Mesendoderm (in vitro differentiated cells): ENCODE results near the gene ZSCAN26.
"Not testable (repeated sequence)": the region's sequence is repeated elsewhere in the genome, so short reads cannot be mapped to it uniquely, and the experiment has no call there.

Source experiments
- DNase-seq: peaks from one replicate; pipeline ENCODE4 v3.0.0; 2013
- H2AK5ac ChIP-seq: 2 replicates; pipeline ENCODE4 v1.6.1; 2013; ENCODE audit warnings: low read length, inconsistent platforms
- H2BK120ac ChIP-seq: 2 replicates; pipeline ENCODE4 v1.6.1; 2013; ENCODE audit warnings: low read depth, mild to moderate bottlenecking, low read length, moderate library complexity, mixed read lengths
- H2BK15ac ChIP-seq: replicated peaks from 2 replicates; pipeline ENCODE4 v1.6.1; 2013; ENCODE audit warnings: low read depth, mild to moderate bottlenecking, moderate library complexity
- H2BK5ac ChIP-seq: 2 replicates; pipeline ENCODE4 v1.6.1; 2013; ENCODE audit warnings: low read length, inconsistent platforms
- H3K18ac ChIP-seq: 2 replicates; pipeline ENCODE4 v1.6.1; 2013; ENCODE audit warnings: mild to moderate bottlenecking, low read length, mixed read lengths
- H3K23ac ChIP-seq: one replicate; pipeline ENCODE4 v1.6.1; 2013; ENCODE audit warnings: low read length
- H3K27ac ChIP-seq: 2 replicates; pipeline ENCODE4 v1.5.1; 2013; ENCODE audit warnings: low read depth, mild to moderate bottlenecking, inconsistent platforms, low read length, moderate library complexity
- H3K27me3 ChIP-seq: 2 replicates; pipeline ENCODE4 v1.6.1; 2013; ENCODE audit warnings: low read length, control low read depth, mild to moderate bottlenecking, inconsistent platforms; ENCODE audit not compliant: insufficient read depth, poor library complexity
- H3K36me3 ChIP-seq: 2 replicates; pipeline ENCODE4 v1.6.1; 2013; ENCODE audit warnings: low read length, inconsistent platforms; ENCODE audit not compliant: control insufficient read depth, insufficient read depth
- H3K4ac ChIP-seq: one replicate; pipeline ENCODE4 v1.6.1; 2013; ENCODE audit warnings: low read depth, mild to moderate bottlenecking, low read length, moderate library complexity
- H3K4me1 ChIP-seq: 2 replicates; pipeline ENCODE4 v1.6.1; 2013; ENCODE audit warnings: low read depth, low read length, inconsistent platforms; ENCODE audit not compliant: control insufficient read depth
- H3K4me2 ChIP-seq: 2 replicates; pipeline ENCODE4 v1.6.1; 2013; ENCODE audit warnings: low read length
- H3K4me3 ChIP-seq: 2 replicates; pipeline ENCODE4 v1.5.1; 2013; ENCODE audit warnings: mild to moderate bottlenecking, low read length
- H3K56ac ChIP-seq: one replicate; pipeline ENCODE4 v1.6.1; 2013; ENCODE audit warnings: low read length
- H3K79me1 ChIP-seq: 2 replicates; pipeline ENCODE4 v1.6.1; 2013; ENCODE audit warnings: low read length, inconsistent platforms
- H3K79me2 ChIP-seq: 2 replicates; pipeline ENCODE4 v1.6.1; 2013; ENCODE audit warnings: mild to moderate bottlenecking, low read length; ENCODE audit not compliant: control insufficient read depth, insufficient read depth
- H3K9ac ChIP-seq: 2 replicates; pipeline ENCODE4 v1.6.1; 2013; ENCODE audit warnings: low read length, inconsistent platforms
- H4K5ac ChIP-seq: one replicate; pipeline ENCODE4 v1.6.1; 2013; ENCODE audit warnings: low read length
- H4K8ac ChIP-seq: one replicate; pipeline ENCODE4 v1.6.1; 2013; ENCODE audit warnings: low read depth, mild to moderate bottlenecking, control low read depth, low read length, moderate library complexity
- WGBS: extraction: QIAGEN DNeasy Blood & Tissue Kit; methylation state at CpG from one replicate; pipeline ENCODE4 v1.1.7; 2013; ENCODE audit warnings: low lambda C conversion rate, missing lambda C conversion rate; ENCODE audit not compliant: insufficient coverage; ENCODE audit errors: extremely low coverage; 5-methylcytosine and 5-hydroxymethylcytosine counted together

Gene ZSCAN26

DNA sequence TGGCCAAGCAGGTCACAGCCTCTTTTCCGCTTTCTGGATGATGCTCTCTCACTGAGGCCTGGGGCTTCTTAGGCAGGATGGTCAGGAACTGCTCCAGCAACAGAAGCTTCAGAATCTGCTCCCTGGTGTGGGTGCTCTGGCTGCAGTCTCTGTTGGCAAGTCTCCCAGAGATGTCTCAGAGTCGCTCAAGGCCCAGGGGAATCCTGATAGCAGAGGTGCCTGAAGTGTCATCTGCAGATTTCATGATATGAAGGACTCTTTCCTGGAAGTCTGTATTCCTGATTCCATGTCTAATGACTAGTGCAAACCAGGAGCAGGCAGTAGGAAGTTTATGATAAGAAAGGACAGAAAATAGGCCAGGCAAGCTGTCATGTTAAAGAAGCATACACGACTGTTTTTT lies 48.7 kb downstream of the ZSCAN26 start:
- WGBS = no CpG with 5 or more reads among the region's 3 CpGs
- no peak for DNase-seq
- no peak overlapping the region for H3K4ac ChIP-seq

DNA sequence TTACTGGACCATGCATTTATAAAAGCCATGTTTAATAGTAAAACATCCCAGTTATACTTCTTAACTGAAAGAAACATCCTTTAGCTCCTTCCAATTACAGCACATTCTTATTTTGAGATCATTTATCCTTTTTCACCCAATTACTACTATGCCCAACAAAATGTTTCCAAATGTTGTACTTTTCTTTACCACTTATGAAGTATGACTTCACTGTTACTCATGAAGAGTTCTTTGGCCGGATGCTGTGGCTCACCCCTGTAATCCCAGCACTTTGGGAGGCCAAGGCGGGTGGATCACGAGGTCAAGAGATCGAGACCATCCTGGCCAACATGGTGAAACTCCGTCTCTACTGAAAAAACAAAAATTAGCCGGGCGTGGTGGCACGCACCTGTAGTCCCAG lies 50.9 kb downstream of the ZSCAN26 start:
- H2BK5ac ChIP-seq, H4K5ac ChIP-seq, H3K4me1 ChIP-seq, H2BK120ac ChIP-seq, H3K36me3 ChIP-seq, H3K79me1 ChIP-seq, H3K4ac ChIP-seq, H2BK15ac ChIP-seq, H3K4me3 ChIP-seq, H3K56ac ChIP-seq, H3K4me2 ChIP-seq, H3K23ac ChIP-seq, H3K9ac ChIP-seq, H3K27me3 ChIP-seq, H3K79me2 ChIP-seq, H2AK5ac ChIP-seq, DNase-seq, H3K27ac ChIP-seq, H4K8ac ChIP-seq, H3K18ac ChIP-seq: not testable (repeated sequence)
- WGBS = no CpG with 5 or more reads among the region's 8 CpGs

More for the DNA sequence above, 48.7 kb downstream of the ZSCAN26 start:
- Histone ChIP-seq H3K79me2 (no peaks in the 10 kb centered on the region), H3K56ac (no peak overlapping the region), H3K36me3 (no peaks in the 10 kb centered on the region), H3K9ac (no peak overlapping the region), H4K8ac (no peak overlapping the region), H3K23ac (no peak overlapping the region), H2BK15ac (no peak overlapping the region), H3K4me2 (no peak overlapping the region), H2AK5ac (no peak overlapping the region), H2BK5ac (no peak overlapping the region), H3K27me3 (no peaks in the 10 kb centered on the region), H4K5ac (no peak overlapping the region), H3K27ac (no peak overlapping the region), H3K4me1 (no peaks in the 10 kb centered on the region), H3K79me1 (no peaks in the 10 kb centered on the region), H3K18ac (no peak overlapping the region), H2BK120ac (no peak overlapping the region), H3K4me3 (no peak overlapping the region)

DNA sequence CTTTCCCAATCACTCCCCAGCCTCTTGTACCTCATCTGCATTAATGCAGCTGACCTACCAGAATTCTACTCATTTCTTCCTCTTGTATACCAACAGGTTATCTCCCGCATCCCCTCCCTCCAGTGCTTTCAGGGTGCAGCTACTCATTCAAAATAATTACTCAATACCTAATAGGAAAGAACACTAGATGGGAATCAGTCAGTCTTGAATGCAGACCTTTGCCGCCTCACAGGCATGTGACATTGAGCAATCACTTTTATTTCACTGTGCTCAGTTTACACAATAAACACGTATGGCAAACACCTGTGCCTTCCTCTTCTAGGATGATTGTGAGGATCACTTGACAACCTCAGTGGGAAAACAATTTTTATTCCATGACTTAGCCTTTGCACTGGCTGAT lies 55.7 kb downstream of the ZSCAN26 start:
- Histone ChIP-seq H3K36me3 (peaks cover 2% of the 10 kb centered on the region), H3K79me2 (no peaks in the 10 kb centered on the region), H3K23ac (no peak overlapping the region), H3K4me2 (no peak overlapping the region), H3K27ac (no peak overlapping the region), H4K5ac (no peak overlapping the region), H3K56ac (no peak overlapping the region), H2BK5ac (no peak overlapping the region), H3K4ac (no peak overlapping the region), H3K4me3 (no peak overlapping the region), H2AK5ac (no peak overlapping the region), H3K27me3 (no peaks in the 10 kb centered on the region), H3K79me1 (no peaks in the 10 kb centered on the region), H3K4me1 (no peaks in the 10 kb centered on the region), H3K9ac (no peak overlapping the region), H2BK120ac (no peak overlapping the region), H4K8ac (no peak overlapping the region), H2BK15ac (no peak overlapping the region), H3K18ac (no peak overlapping the region)
- no peak for DNase-seq
- WGBS = no CpG with 5 or more reads among the region's 3 CpGs

DNA sequence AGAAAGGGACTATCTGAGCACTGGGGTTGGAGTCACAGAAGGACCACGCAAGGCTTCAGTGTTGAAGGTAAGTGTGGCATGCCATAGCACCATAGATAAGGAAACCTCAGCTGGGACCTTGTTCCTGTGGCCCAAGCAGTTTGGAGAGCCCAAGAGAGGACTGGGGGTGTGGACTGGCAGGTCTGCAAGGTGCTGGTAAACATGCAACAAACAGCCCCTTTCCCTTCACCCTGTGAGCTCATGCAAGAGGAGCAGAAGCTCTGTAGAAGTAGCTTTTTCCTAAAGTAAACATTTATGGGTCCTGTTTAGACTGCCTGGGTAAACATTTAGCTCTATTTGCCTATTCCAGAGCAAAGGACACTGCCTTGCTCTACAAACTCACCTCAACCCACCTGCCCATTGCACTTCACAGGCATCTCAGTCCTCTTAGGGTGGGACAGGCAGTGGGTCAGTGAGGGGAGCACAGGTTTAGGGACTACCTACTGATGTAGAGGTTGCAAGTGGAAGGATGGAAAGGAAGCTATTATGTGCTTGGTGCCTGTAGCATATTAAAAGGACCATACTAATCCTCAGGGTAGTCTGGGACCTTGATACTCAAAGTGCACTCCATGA lies 57.0 kb downstream of the ZSCAN26 start:
- Histone ChIP-seq H3K79me1 (no peaks in the 10 kb centered on the region), H3K27me3 (no peaks in the 10 kb centered on the region), H2BK15ac (no peak overlapping the region), H4K5ac (no peak overlapping the region), H3K4me1 (no peaks in the 10 kb centered on the region), H3K56ac (no peak overlapping the region), H2AK5ac (no peak overlapping the region), H3K79me2 (no peaks in the 10 kb centered on the region), H3K27ac (no peak overlapping the region), H3K4ac (no peak overlapping the region), H3K4me3 (no peak overlapping the region), H4K8ac (no peak overlapping the region), H3K9ac (no peak overlapping the region), H2BK5ac (no peak overlapping the region), H3K18ac (no peak overlapping the region), H3K36me3 (peaks cover 2% of the 10 kb centered on the region), H3K4me2 (no peak overlapping the region), H3K23ac (no peak overlapping the region), H2BK120ac (no peak overlapping the region)
- DNase-seq = no peak
- no CpG with 5 or more reads among the region's 1 CpG for WGBS

DNA sequence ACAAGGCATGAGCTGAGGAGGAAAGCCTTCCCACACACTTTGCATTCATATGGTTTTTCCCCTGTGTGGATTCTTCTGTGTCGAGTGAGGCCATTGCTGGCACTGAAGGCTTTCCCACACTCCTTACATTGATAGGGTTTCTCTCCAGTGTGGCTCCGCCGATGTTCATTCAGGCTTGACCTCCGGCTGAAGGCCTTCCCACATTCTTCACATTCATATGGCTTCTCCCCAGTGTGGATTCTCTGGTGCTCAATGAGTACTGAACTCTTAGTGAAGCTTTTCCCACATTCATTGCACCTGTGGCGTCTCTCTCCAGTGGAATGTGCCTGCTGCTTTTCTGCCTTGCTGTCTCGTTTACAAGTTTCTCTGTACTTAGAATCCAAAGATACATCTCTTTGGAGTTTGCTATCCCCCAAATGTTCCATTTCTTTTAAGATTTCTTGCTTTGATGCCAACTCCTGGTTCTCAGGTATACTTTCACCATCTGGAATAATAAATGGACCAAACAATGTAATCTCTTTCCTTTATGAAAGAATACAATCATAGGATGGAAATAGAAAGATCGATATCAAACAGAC lies 59.5 kb downstream of the ZSCAN26 start:
- Histone ChIP-seq H3K18ac (no peak overlapping the region), H3K9ac (no peak overlapping the region), H3K27ac (no peak overlapping the region), H3K79me1 (no peaks in the 10 kb centered on the region), H2BK120ac (no peak overlapping the region), H3K23ac (no peak overlapping the region), H3K4me3 (peak overlapping the region; percentile 28), H3K56ac (no peak overlapping the region), H3K4me1 (no peaks in the 10 kb centered on the region), H3K36me3 (peaks cover 2% of the 10 kb centered on the region), H3K79me2 (no peaks in the 10 kb centered on the region), H2BK15ac (no peak overlapping the region), H4K8ac (no peak overlapping the region), H3K27me3 (no peaks in the 10 kb centered on the region), H2AK5ac (no peak overlapping the region), H2BK5ac (no peak overlapping the region), H4K5ac (no peak overlapping the region), H3K4ac (no peak overlapping the region), H3K4me2 (no peak overlapping the region)
- no peak for DNase-seq
- no CpG with 5 or more reads among the region's 7 CpGs for WGBS
